ENCODE measurements around the gene SPATS2L.

DNA sequence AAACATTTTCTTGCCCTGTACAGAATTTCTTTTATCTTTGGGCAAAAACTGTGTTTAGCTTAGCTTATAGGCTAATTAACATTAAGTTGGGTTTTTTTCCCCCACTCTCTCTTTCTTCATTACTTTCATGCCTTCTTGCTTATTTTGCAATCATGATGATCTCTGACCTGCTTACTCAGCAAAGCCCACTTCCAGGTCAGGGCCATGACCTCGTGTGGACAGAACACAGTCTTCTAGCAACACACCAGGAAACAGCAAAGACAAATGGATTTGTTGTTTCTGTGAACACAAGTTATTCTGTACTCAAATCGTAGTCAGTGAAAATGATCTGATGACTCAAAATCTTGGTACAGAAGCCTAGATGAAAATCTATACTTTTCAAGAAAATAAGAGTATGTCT lies 60.7 kb downstream of the SPATS2L start:
- TF ChIP-seq TAF1 (IDR thresholded peaks at IDR 0.05; ENCODE audit: borderline replicate concordance, low read depth, low read length) = no peak
- no peak for TF ChIP-seq POLR2A (IDR thresholded peaks at IDR 0.05; ENCODE audit: low read depth, low read length)
- no peak for TF ChIP-seq POLR2AphosphoS5 (IDR thresholded peaks at IDR 0.05; ENCODE audit: low read depth, low read length)

Measured in GM12892 (cell line).